Nephron progenitor cell (in vitro differentiated cells): ENCODE data around the gene TPCN2.
"Not testable (repeated sequence)": the region's sequence is repeated elsewhere in the genome, so short reads cannot be mapped to it uniquely, and the experiment has no call there.

Experiments
- DNase-seq: peaks from one replicate; pipeline ENCODE4 v3.0.0; 2021
- H3K27ac Mint-ChIP-seq: 2 replicates; pipeline ENCODE4 v1.8.0; 2021; ENCODE audit warnings: mild to moderate bottlenecking, moderate library complexity, mixed read lengths
- H3K27me3 Mint-ChIP-seq: 2 replicates; pipeline ENCODE4 v1.8.0; 2021; ENCODE audit warnings: mild to moderate bottlenecking, low read depth, mixed read lengths; ENCODE audit not compliant: poor library complexity
- H3K36me3 Mint-ChIP-seq: 2 replicates; pipeline ENCODE4 v1.8.0; 2021; ENCODE audit warnings: low read depth, mixed read lengths
- H3K4me1 Mint-ChIP-seq: 2 replicates; pipeline ENCODE4 v1.8.0; 2021; ENCODE audit warnings: mixed read lengths
- H3K4me3 Mint-ChIP-seq: 2 replicates; pipeline ENCODE4 v1.8.0; 2021; ENCODE audit warnings: mild to moderate bottlenecking, moderate library complexity, mixed read lengths
- H3K9me3 Mint-ChIP-seq: 2 replicates; pipeline ENCODE4 v1.8.0; 2021; ENCODE audit warnings: mild to moderate bottlenecking, moderate library complexity, mixed read lengths
- CTCF ChIP-seq: fragments of 200-600 bp; sonication (generic); IDR thresholded peaks from 2 replicates; pipeline ENCODE4 v1.5.0; 2021; ENCODE audit warnings: antibody characterized with exemption

Gene TPCN2

GRCh38 chr11:69076129-69076791, 27.5 kb downstream of the TPCN2 start:
- Mint-ChIP-seq H3K27ac (no peak overlapping the region), H3K4me3 (no peak overlapping the region), H3K4me1 (peaks cover 4% of the 10 kb centered on the region)

GRCh38 chr11:69076977-69077376, 28.2 kb downstream of the TPCN2 start:
- not testable (repeated sequence) for H3K4me1 Mint-ChIP-seq, H3K9me3 Mint-ChIP-seq, H3K4me3 Mint-ChIP-seq, DNase-seq, H3K27me3 Mint-ChIP-seq, H3K27ac Mint-ChIP-seq, H3K36me3 Mint-ChIP-seq

More at GRCh38 chr11:69076129-69076791, 27.5 kb downstream of the TPCN2 start:
- no peaks in the 10 kb centered on the region for H3K27me3 Mint-ChIP-seq
- no peak for DNase-seq
- no peaks in the 10 kb centered on the region for H3K9me3 Mint-ChIP-seq
- H3K36me3 Mint-ChIP-seq = no peaks in the 10 kb centered on the region
- no peak for TF ChIP-seq CTCF

- Mint-ChIP-seq H3K27me3 (no peaks in the 10 kb centered on the region), H3K9me3 (no peaks in the 10 kb centered on the region), H3K36me3 (peaks cover 6% of the 10 kb centered on the region), H3K4me3 (no peak overlapping the region), H3K4me1 (peaks cover 4% of the 10 kb centered on the region), H3K27ac (no peak overlapping the region)
- no peak for DNase-seq
- no peak for TF ChIP-seq CTCF
These were observed 29.8 kb downstream of the TPCN2 start for GRCh38 chr11:69078508-69078907.

- H3K27me3 Mint-ChIP-seq = no peaks in the 10 kb centered on the region
- H3K36me3 Mint-ChIP-seq = peaks cover 6% of the 10 kb centered on the region
These were observed 30.3 kb downstream of the TPCN2 start for GRCh38 chr11:69078930-69079605.

DNA sequence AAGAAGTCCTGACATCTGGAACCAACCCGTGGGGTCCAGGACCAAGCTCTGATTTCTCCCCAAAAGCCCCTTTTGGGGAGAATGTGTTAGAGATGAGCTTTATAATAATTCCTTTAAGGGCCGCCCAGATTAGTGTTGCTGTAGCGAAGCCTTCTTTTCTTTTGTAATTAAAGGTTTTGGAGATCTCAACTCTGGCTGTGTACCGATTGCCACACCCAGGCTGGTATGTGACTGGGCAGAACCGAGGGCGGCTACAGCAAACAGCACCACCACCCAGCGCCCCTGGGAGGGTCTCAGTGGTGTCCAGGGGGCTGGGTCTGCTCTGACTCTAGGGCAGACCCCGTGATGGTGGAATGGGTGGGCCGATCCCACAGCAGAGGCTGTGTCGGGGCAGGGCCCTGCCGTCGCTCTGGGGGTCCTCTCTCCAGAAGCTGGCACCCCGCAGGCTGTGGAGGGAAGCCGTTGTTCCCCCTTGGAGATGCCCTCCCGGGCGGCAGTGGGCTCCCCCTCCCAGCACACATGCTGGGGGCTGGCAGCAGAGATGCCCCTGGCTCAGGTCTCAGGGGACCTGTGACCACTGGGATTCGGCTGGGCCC, 31.0 kb downstream of the TPCN2 start:
- DNase-seq = no peak
- Mint-ChIP-seq H3K27me3 (no peaks in the 10 kb centered on the region), H3K4me3 (no peak overlapping the region), H3K9me3 (no peaks in the 10 kb centered on the region), H3K27ac (no peak overlapping the region), H3K4me1 (no peaks in the 10 kb centered on the region), H3K36me3 (peaks cover 6% of the 10 kb centered on the region)
- TF ChIP-seq CTCF = no peak

More at GRCh38 chr11:69078930-69079605, 30.3 kb downstream of the TPCN2 start:
- Mint-ChIP-seq H3K9me3 (no peaks in the 10 kb centered on the region), H3K4me1 (no peaks in the 10 kb centered on the region), H3K4me3 (no peak overlapping the region), H3K27ac (no peak overlapping the region)
- TF ChIP-seq CTCF = no peak
- no peak for DNase-seq

DNA sequence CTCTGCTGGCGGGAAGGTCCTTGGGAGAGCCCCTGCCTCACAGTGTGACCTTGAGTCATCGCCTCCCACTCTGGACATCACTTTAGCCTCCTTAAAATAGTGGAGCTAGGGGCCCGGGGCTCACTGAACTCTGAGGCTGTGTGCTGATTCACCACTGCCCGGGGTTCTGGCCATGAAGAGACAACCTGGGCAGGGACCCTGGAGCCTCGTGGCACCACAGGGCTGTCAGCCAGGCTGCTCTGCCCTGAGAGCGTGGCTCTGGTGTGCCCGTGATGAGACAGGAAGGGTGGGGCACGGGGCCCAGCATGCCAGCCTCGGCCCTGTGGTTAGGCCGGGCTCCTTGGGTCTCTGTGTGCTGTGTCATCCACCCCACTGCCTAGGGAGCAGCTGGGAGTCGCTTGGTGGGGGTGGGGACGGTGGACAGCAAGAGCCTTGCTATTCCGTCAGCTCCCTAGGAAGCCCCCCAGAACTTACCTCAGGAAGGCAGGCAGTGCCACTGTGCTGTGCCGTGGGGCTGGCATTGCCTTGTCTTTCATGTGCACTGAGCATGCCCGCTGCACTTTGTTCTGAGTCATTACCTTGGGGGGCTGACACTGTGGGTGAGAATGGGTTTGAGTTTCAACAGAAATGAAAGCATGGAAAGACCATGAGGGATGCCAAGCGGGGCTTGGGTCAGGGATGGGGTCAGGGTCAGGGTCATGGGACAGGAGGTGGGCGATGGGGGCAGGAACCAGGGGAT, 31.7 kb downstream of the TPCN2 start:
- no peak for DNase-seq
- H3K9me3 Mint-ChIP-seq = no peaks in the 10 kb centered on the region
- H3K36me3 Mint-ChIP-seq = peaks cover 6% of the 10 kb centered on the region
- no peaks in the 10 kb centered on the region for H3K27me3 Mint-ChIP-seq
- H3K4me1 Mint-ChIP-seq = no peaks in the 10 kb centered on the region
- no peak overlapping the region for H3K27ac Mint-ChIP-seq
- H3K4me3 Mint-ChIP-seq = no peak overlapping the region
- TF ChIP-seq CTCF = no peak
